HepG2 (cell line): Measurements from ENCODE around the gene UBAP1L. TPM values are rescaled to one million over a fixed set of nuclear protein-coding genes. Genes with fewer than 3 reads are reported as not detected.

Source experiments
- BCL6 ChIP-seq: IDR thresholded peaks from 2 replicates; pipeline ENCODE4 v1.6.1; 2016; ENCODE audit warnings: missing genetic modification reagents, missing compliant biosample characterization
- CENPT ChIP-seq: sonication (generic); formaldehyde crosslinking; IDR thresholded peaks from 2 replicates; pipeline ENCODE4 v1.8.0; 2022; ENCODE audit warnings: low read depth, mild to moderate bottlenecking, moderate library complexity, missing genetic modification reagents
- PLRG1 ChIP-seq: fragments of 450-650 bp; conservative IDR thresholded peaks from 2 replicates; pipeline ENCODE4 v1.6.1; 2016
- PPARG ChIP-seq: conservative IDR thresholded peaks from 2 replicates; pipeline ENCODE4 v1.6.1; 2016; ENCODE audit warnings: missing biosample characterization, missing genetic modification reagents
- SAFB2 ChIP-seq: sonication (generic); formaldehyde crosslinking; IDR thresholded peaks from 2 replicates; pipeline ENCODE4 v1.5.1; 2020; ENCODE audit warnings: missing genetic modification reagents, low read depth, mild to moderate bottlenecking, borderline replicate concordance
- SMC3 ChIP-seq: IDR thresholded peaks from 2 replicates; pipeline ENCODE4 v1.6.1; 2011; ENCODE audit warnings: low read length, improper control_type of control experiment
- STAG1 ChIP-seq: sonication (generic); formaldehyde crosslinking; IDR thresholded peaks from 2 replicates; pipeline ENCODE4 v1.4.0; 2020; ENCODE audit warnings: missing genetic modification reagents
- ZFX ChIP-seq: sonication (generic); formaldehyde crosslinking; IDR thresholded peaks from 2 replicates; pipeline ENCODE4 v1.4.0; 2020; ENCODE audit warnings: mild to moderate bottlenecking, low read depth, missing genetic modification reagents, moderate library complexity
- ZNF34 ChIP-seq: sonication (generic); formaldehyde crosslinking; IDR thresholded peaks from 2 replicates; pipeline ENCODE4 v1.4.0; 2020; ENCODE audit warnings: mild to moderate bottlenecking, missing genetic modification reagents, borderline replicate concordance
- ZNF644 ChIP-seq: IDR thresholded peaks from 2 replicates; pipeline ENCODE4 v1.6.1; 2016; ENCODE audit warnings: low read depth
- polyA plus RNA-seq, 8 experiments: library from polyadenylated mRNA; depleted of rRNA in 3 of 8; stranded (reverse) in 7 of 8; unstranded in 1 of 8; fragments of >200 nt; fragmentation: Illumina TruSeq in 4 of 8; extraction: Trizol in 4 of 8; gene quantifications; 2 replicates each; pipeline versions ENCODE4 v1.2.1 to v1.2.3, GENCODE V29; 2011 to 2016; ENCODE audit warnings: low read depth in 4 of 8, missing spikeins in 1 of 8, mixed read lengths in 1 of 8; ENCODE audit not compliant: insufficient read depth in 1 of 8
- total RNA-seq, 5 experiments: library from RNA; depleted of rRNA; stranded (reverse); fragments of >200 nt; fragmentation: Illumina TruSeq; extraction: Trizol; gene quantifications; 2 replicates each; pipeline ENCODE4 v1.2.3, GENCODE V29; 2016; ENCODE audit warnings: low read depth in 1 of 5
- TF ChIP-seq, protein P1 (sequence below): sonication (generic); formaldehyde crosslinking; IDR thresholded peaks from 2 replicates; pipeline ENCODE4 v1.4.0; 2020; ENCODE audit warnings: missing genetic modification reagents, mild to moderate bottlenecking, borderline replicate concordance
- TF ChIP-seq, protein P2 (sequence below): IDR thresholded peaks from 2 replicates; pipeline ENCODE4 v1.6.1; 2016; ENCODE audit warnings: missing genetic modification reagents, missing compliant biosample characterization
- TF ChIP-seq, protein P3 (sequence below): sonication (generic); formaldehyde crosslinking; conservative IDR thresholded peaks from 2 replicates; pipeline ENCODE4 v1.4.0; 2020; ENCODE audit warnings: mild to moderate bottlenecking, missing genetic modification reagents, moderate library complexity
- TF ChIP-seq, protein P4 (sequence below): IDR thresholded peaks from 2 replicates; pipeline ENCODE4 v1.6.1; 2016
- TF ChIP-seq, protein P5 (sequence below): IDR thresholded peaks from 2 replicates; pipeline ENCODE4 v1.6.1; 2016; ENCODE audit warnings: mild to moderate bottlenecking
- TF ChIP-seq, protein P6 (sequence below): sonication (generic); formaldehyde crosslinking; IDR thresholded peaks from 2 replicates; pipeline ENCODE4 v1.4.0; 2020; ENCODE audit warnings: missing genetic modification reagents, borderline replicate concordance

UBAP1L gene
- total and polyA plus RNA-seq, 2 of the 13 experiments (the other 11 are each of a cell fraction or from before 2014, with no cell fraction given): 0.86 to 1.4 TPM

DNA sequence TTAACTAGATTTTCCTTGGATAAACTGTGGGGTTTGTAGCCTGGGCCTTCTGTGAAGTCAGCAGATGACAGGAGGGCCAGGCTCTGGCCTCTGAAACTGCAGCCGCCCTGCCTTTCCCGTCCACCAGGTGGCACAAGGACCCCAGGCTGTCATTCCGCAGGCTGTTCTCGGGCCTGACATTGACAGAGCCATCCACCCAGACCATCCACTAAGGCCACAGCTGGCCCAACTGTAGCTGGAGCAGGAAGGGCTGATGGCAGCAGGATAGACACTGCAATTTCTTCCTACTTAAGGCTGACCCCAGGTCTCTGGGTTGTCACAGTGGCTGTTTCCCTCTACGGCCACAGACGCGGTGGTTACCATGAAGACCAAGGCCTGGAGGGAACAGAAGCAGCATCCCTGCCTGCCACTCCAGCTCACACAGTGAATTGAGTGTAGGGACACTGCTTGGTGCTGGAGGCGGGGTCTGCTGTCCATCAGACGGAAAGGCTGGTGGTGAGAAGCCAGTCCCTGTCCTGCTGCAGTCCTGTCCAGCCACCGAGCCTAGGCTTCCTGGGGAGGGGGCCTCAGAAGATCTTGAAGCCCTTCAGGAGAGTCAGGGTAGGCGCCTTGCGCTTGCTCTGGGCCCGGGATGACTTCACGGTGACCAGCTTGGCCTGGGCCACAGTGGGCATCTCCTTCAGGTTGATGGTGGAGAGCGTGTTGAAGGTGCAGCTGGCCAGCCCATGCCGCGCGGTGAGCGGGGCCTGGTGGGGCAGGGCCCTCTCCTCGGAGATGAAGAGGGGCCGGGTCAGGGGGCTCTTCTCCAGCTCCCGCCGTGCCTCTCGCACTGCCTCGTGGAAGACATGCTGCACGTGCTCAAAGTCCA is 60.4 kb downstream of the UBAP1L start (continued):
- TF ChIP-seq, protein P1, sequence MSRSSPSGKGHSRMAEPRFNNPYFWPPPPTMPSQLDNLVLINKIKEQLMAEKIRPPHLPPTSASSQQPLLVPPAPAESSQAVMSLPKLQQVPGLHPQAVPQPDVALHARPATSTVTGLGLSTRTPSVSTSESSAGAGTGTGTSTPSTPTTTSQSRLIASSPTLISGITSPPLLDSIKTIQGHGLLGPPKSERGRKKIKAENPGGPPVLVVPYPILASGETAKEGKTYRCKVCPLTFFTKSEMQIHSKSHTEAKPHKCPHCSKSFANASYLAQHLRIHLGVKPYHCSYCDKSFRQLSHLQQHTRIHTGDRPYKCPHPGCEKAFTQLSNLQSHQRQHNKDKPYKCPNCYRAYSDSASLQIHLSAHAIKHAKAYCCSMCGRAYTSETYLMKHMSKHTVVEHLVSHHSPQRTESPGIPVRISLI (CRISPR knock-in tag): 0 out of 2 replicates have a peak, but pooled peaks have one; percentile 22
- TF ChIP-seq BCL6 (CRISPR knock-in tag) (0 out of 2 replicates have a peak, but pooled peaks have one; percentile 28), STAG1 (peak; percentile 97), PPARG (CRISPR knock-in tag) (0 out of 2 replicates have a peak, but pooled peaks have one; percentile 19), ZFX (CRISPR knock-in tag) (peak; percentile 80), PLRG1 (no peak), CENPT (CRISPR knock-in tag) (0 out of 2 replicates have a peak, but pooled peaks have one; percentile 60), ZNF34 (CRISPR knock-in tag) (0 out of 2 replicates have a peak, but pooled peaks have one; percentile 48), ZNF644 (CRISPR knock-in tag) (0 out of 2 replicates have a peak, but pooled peaks have one; percentile 28), SMC3 (peak; percentile 98), SAFB2 (CRISPR knock-in tag) (no peak)
- TF ChIP-seq, protein P2, sequence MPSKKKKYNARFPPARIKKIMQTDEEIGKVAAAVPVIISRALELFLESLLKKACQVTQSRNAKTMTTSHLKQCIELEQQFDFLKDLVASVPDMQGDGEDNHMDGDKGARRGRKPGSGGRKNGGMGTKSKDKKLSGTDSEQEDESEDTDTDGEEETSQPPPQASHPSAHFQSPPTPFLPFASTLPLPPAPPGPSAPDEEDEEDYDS: 0 out of 2 replicates have a peak, but pooled peaks have one; percentile 18
- TF ChIP-seq, protein P3, sequence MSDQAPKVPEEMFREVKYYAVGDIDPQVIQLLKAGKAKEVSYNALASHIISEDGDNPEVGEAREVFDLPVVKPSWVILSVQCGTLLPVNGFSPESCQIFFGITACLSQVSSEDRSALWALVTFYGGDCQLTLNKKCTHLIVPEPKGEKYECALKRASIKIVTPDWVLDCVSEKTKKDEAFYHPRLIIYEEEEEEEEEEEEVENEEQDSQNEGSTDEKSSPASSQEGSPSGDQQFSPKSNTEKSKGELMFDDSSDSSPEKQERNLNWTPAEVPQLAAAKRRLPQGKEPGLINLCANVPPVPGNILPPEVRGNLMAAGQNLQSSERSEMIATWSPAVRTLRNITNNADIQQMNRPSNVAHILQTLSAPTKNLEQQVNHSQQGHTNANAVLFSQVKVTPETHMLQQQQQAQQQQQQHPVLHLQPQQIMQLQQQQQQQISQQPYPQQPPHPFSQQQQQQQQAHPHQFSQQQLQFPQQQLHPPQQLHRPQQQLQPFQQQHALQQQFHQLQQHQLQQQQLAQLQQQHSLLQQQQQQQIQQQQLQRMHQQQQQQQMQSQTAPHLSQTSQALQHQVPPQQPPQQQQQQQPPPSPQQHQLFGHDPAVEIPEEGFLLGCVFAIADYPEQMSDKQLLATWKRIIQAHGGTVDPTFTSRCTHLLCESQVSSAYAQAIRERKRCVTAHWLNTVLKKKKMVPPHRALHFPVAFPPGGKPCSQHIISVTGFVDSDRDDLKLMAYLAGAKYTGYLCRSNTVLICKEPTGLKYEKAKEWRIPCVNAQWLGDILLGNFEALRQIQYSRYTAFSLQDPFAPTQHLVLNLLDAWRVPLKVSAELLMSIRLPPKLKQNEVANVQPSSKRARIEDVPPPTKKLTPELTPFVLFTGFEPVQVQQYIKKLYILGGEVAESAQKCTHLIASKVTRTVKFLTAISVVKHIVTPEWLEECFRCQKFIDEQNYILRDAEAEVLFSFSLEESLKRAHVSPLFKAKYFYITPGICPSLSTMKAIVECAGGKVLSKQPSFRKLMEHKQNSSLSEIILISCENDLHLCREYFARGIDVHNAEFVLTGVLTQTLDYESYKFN (CRISPR knock-in tag): 0 out of 2 replicates have a peak, but pooled peaks have one; percentile 19
- TF ChIP-seq, protein P4, sequence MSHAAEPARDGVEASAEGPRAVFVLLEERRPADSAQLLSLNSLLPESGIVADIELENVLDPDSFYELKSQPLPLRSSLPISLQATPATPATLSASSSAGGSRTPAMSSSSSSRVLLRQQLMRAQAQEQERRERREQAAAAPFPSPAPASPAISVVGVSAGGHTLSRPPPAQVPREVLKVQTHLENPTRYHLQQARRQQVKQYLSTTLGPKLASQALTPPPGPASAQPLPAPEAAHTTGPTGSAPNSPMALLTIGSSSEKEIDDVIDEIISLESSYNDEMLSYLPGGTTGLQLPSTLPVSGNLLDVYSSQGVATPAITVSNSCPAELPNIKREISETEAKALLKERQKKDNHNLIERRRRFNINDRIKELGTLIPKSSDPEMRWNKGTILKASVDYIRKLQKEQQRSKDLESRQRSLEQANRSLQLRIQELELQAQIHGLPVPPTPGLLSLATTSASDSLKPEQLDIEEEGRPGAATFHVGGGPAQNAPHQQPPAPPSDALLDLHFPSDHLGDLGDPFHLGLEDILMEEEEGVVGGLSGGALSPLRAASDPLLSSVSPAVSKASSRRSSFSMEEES: 0 out of 2 replicates have a peak, but pooled peaks have one; percentile 24
- TF ChIP-seq, protein P5, sequence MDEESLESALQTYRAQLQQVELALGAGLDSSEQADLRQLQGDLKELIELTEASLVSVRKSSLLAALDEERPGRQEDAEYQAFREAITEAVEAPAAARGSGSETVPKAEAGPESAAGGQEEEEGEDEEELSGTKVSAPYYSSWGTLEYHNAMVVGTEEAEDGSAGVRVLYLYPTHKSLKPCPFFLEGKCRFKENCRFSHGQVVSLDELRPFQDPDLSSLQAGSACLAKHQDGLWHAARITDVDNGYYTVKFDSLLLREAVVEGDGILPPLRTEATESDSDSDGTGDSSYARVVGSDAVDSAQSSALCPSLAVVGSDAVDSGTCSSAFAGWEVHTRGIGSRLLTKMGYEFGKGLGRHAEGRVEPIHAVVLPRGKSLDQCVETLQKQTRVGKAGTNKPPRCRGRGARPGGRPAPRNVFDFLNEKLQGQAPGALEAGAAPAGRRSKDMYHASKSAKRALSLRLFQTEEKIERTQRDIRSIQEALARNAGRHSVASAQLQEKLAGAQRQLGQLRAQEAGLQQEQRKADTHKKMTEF: peak; percentile 48; the same call in 1 of the 2 replicates
- TF ChIP-seq, protein P6, sequence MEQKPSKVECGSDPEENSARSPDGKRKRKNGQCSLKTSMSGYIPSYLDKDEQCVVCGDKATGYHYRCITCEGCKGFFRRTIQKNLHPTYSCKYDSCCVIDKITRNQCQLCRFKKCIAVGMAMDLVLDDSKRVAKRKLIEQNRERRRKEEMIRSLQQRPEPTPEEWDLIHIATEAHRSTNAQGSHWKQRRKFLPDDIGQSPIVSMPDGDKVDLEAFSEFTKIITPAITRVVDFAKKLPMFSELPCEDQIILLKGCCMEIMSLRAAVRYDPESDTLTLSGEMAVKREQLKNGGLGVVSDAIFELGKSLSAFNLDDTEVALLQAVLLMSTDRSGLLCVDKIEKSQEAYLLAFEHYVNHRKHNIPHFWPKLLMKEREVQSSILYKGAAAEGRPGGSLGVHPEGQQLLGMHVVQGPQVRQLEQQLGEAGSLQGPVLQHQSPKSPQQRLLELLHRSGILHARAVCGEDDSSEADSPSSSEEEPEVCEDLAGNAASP: peak; percentile 50; the same call in 1 of the 2 replicates
